ENCODE data around the gene MRPS27.

MRPS27 gene

GRCh38 chr5:72268260-72268659 lies 51.8 kb downstream of the MRPS27 start:
- no peak overlapping the region for H3K4me3 ChIP-seq (ENCODE audit: low read length)
- no peak for DNase-seq (ENCODE audit: low read depth)
- TF ChIP-seq CTCF (conservative IDR thresholded peaks at IDR 0.05; ENCODE audit: low read depth, low read length) = no peak

- H3K4me3 ChIP-seq (ENCODE audit: low read length) = no peak overlapping the region
- DNase-seq (ENCODE audit: low read depth) = no peak
- no peak for TF ChIP-seq CTCF (conservative IDR thresholded peaks at IDR 0.05; ENCODE audit: low read depth, low read length)
Measured at GRCh38 chr5:72267685-72268084, 52.4 kb downstream of the MRPS27 start.

- TF ChIP-seq CTCF (conservative IDR thresholded peaks at IDR 0.05; ENCODE audit: low read depth, low read length) = no peak
- DNase-seq (ENCODE audit: low read depth) = no peak
- H3K4me3 ChIP-seq (ENCODE audit: low read length) = no peak overlapping the region
Measured at GRCh38 chr5:72266862-72267261, 53.2 kb downstream of the MRPS27 start.

GRCh38 chr5:72265032-72265877 lies 54.8 kb downstream of the MRPS27 start:
- H3K4me3 ChIP-seq (ENCODE audit: low read length) = no peak overlapping the region
- TF ChIP-seq CTCF (conservative IDR thresholded peaks at IDR 0.05; ENCODE audit: low read depth, low read length) = no peak
- DNase-seq (ENCODE audit: low read depth) = no peak

GRCh38 chr5:72256536-72256935 lies 63.5 kb downstream of the MRPS27 start:
- DNase-seq (ENCODE audit: low read depth) = no peak
- TF ChIP-seq CTCF (conservative IDR thresholded peaks at IDR 0.05; ENCODE audit: low read depth, low read length) = no peak
- no peak overlapping the region for H3K4me3 ChIP-seq (ENCODE audit: low read length)

GRCh38 chr5:72255670-72256069 lies 64.4 kb downstream of the MRPS27 start:
- no peak for DNase-seq (ENCODE audit: low read depth)
- no peak for TF ChIP-seq CTCF (conservative IDR thresholded peaks at IDR 0.05; ENCODE audit: low read depth, low read length)
- H3K4me3 ChIP-seq (ENCODE audit: low read length) = no peak overlapping the region

- no peak overlapping the region for H3K4me3 ChIP-seq (ENCODE audit: low read length)
- TF ChIP-seq CTCF (conservative IDR thresholded peaks at IDR 0.05; ENCODE audit: low read depth, low read length) = no peak
- no peak for DNase-seq (ENCODE audit: low read depth)
Measured at GRCh38 chr5:72255237-72255636, 64.8 kb downstream of the MRPS27 start.
